ENCODE results near the gene GTPBP4.
A peak's percentile ranks its signal among the peaks of the same experiment; 100 is the strongest.

Gene GTPBP4

DNA sequence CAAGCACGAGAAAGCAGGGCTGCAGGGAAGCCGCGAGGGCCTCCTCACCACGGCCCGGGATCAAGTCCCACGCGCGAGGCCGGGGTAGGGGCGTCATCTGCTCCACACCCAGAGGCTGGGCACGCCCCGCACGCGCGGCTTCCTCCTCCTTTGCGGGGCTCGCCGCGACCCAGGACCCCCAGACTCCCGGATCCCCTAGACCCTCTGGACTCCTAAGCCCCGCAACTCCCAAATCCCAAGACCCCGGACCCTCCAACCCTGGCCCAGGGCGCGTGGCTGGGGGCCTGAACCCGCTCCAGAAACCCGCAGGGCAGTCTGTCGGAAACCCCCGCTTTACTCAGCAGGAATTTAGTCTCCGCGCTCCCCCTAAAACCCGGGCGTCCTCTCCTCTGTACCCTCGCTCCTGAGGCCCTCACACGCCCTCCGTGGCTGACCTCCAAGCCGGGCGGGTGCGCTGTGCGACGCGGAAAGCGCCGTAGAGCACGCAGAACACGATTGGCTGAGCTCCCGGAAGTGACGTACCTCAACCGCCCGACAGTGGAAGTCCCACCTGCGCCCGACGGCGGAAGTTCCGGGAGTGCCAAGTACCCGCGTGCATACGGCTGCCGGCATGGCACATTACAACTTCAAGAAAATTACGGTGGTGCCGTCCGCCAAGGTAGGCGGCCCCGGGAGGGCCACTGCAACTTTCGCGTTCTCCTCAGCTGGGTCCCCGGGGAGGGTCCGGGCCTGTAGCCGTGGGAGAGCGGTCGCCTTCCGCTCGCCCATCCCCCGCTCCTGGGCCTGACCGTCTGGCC is at the start of gene GTPBP4:
TSS of gene GTPBP4 (plus strand) at position 565 of the 797 bp plus-strand sequence. CDS start at position 611, 46 bp downstream.
- peak; percentile 98 for DNase-seq (ENCODE audit: low spot score)

DNA sequence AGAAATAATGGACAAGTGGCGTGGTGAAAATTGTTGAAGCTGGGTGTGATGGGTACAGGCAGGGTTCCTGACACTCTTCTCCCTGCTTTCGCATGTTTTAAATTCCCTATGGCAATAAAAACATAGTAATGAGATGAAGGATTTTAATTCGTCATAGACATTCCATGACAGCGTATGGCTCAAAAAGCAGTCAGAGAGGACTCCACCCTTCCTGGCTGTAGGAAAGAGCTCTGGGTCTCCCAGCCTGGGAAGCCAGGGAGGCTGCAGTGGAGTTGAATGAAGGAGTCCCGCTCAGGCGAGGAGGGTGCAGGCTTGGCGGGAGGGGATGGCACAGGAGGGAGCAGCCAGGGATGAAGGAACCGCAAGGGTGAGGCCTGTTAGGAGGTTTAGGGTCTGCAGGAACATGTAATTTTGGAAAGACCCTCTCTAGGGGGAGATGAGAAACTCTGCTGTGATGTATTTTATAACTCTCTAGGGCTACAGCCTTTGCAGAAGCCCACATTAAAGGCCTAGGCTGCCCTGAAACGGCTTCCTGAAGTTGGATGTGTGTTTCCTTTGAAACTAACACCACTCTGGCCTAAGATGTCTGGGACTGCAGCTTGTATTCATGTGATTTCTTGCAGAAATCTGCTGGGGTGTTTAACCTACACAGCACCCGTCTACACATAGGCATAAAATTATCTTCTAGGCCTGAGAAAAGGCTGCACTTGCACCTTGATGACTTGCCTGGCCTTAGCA is 49.1 kb upstream of the GTPBP4 start:
- DNase-seq (ENCODE audit: low spot score), result no peak

DNA sequence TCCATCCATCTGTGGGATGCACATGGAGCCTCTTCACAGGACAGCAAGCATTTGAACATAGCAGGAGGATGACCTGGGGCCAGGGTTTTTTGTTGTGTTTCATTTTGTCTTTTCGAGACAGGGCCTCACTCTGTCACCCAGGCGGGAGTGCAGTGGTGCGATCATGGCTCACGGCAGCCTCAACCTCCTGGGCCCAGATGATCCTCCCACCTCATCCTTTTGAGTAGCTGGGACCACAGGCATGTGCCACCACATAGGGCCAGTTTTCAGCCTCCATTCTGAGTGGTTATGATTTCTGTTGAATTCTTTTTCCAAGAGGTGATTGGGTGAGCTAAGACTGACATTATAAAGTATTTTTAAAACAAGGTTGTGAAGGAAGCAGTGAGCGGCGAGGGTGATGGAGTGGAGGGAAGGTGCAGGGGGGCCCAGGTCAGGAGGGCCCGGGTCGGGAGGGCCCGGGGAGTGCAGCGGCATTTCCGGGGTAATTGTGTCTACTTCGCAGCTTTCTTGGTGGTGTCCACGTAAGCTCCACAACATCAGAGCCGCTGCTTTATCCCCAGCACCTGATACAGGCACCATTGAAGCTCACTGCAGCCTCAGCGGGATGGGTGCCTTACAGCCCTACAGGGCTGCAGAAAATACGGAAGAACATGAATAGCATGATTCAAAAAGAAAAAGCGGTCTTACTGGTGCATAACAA is 44.8 kb upstream of the GTPBP4 start:
- DNase-seq (ENCODE audit: low spot score), result no peak

DNA sequence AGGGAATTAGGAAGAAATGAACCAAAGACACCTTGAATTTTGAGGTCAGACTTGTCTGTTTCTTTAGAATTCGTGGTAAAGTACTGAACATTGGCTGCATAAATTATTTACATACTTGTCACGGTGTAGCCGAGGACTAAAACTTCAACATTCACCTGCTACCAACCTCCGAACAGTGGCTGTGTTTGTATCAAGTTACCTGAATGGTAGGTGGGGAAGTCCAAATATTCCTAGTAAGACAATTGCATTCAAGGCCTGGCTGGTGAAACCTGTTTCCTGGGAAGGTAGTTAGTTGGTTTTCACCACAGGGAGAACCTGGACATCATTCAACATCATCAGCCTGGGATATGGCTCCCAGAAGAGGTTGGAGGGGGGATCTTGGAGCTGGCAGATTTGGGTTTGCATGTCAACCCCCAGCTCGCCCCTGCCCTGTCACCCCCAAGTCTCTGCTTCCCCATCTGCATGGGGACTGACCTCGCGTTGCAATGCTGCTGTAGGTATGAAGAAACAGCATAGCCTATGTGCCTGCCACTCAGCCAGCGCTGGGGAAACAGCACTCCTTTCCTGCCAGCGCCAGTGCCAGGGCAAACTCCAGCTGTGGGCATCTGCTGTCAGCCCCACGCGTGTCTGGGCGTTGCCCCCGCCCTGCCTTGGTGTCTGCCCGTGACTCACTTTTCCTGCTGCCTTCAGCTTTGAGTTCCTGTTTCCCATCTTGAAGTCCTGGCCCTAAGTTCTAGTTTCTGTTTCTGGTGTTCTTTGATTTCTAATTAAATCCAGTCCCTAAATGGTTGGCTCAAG is 44.0 kb upstream of the GTPBP4 start:
- DNase-seq (ENCODE audit: low spot score), result peak; percentile 88

DNA sequence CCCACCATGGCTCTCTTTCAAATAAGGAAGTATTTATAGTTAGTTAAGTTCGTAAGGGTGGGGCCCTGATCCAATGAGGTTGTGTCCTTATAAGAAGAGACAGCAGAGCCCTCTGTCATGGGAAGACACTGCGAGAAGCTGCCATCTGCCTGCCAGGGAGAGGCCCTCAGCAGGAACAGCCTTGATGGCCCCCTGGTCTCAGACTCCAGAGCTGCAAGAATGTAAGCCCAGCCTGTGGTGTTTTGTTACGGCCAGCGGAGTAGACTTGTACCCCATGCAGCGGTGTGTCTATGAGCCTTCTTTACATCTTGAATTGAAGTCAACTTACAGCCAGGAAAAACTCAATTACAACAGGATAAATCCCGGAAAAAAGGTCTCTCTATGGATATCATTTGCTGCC is 42.5 kb upstream of the GTPBP4 start:
- no peak for DNase-seq (ENCODE audit: low spot score)

DNA sequence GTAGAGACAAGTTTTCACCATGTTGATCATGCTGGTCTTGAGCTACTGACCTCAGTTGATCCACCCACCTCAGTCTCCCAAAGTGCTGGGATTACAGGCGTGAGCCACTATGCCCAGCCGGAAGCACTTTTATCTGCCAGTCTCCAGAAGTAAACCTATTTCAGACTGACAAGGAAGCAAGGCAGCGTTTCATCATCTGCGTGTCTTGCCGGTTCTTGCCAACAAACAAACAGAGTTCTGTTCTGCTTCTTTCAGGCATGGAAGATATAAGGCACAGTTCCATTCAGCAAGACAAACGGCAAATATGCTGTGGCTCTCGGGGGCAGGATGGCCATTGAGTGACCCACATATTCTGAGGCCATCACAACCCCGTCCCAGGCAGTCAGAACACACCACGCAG is 41.2 kb upstream of the GTPBP4 start:
- DNase-seq (ENCODE audit: low spot score), result no peak

DNA sequence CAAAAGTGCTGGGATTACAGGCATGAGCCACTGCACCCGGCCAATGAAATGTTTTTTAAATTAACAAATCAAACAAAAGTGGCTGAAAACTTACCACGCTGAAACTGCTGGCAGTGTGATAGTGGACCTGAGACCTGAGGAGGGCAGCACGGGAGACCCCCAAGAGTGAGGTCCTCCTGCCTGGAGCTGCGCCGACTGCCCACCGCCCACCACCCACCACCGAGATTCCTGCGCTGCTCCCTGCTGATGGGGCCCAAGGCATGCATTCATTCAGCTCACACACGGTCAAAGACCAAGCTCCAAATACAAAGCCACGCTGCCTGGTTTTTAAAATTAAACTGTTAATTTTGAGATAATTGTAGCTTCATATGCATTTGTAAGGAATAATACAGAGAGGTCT is 40.4 kb upstream of the GTPBP4 start:
- no peak for DNase-seq (ENCODE audit: low spot score)

DNA sequence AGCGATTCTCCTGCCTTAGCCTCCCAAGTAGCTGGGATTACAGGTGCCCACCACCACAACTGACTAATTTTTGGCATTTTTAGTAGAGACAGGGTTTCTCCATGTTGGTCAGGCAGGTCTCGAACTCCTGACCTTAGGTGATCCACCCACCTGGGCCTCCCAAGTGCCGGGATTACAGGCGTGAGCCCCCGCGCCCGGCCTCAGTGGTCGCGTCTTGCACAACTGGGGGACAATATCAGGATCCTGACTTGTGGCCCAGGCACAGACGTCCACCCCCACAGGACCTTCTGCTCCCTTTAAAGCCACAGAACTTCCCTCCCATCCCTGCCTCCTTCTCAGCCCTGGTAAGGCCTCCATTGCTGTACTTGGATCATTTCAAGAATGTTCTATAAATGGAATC is 39.9 kb upstream of the GTPBP4 start:
- DNase-seq (ENCODE audit: low spot score), result no peak

DNA sequence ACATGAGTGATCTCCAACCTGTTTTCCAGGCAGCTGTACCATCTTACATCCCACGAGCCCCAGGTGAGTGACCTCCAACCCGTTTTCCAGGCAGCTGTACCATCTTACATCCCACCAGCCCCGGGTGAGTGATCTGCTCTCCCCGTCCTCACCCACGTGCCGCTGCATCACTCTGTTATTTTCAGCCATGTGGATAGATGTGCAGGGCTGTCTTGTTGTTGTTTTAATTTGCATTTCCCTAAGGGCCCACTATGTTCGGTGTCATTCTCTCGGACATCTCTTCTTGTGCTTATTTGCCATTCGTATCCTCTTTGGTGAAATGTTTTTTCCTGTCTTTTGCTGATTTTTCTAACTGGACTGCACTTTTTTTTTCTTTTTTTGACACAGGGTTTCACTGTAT is 38.8 kb upstream of the GTPBP4 start:
- no peak for DNase-seq (ENCODE audit: low spot score)

DNA sequence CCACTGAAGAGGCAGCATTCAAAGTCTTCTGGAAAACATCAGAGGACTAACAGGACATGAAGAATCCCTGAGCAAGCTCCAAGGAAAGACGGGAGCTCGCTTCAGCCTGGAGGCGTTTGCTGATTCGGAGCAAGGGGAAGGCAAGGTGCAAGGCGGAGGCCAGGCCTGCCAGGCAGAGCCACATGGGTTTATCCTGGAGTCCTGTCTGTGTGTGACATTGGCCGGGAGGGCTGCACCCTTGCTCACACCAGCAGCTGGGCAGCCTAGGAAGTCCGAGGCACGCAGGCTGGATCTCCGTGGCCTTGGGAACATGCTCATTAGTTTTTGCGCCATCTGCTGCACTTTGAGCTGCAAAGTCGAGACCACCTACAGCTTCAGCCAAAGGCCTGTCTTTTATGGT is 34.4 kb upstream of the GTPBP4 start:
- no peak for DNase-seq (ENCODE audit: low spot score)

DNA sequence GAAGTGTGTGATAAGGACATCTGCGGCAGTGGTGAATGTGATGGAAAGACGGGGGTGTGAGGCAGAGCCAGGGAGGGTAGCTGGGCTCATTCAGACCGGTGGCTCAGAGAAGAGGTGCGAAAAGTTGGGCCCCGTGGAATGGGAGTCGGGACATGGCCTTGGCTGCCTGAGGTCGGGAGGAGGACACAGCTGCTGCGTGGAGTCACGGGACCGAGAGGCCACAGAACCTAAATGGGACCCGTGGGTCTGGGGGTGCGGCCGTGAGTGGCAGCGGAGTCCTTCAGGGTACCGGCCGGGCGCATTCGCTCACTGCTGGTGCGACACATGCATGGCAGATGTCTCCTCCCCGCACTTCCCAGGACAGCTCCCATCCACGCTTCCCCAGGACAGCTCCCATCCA is 33.8 kb upstream of the GTPBP4 start:
- DNase-seq (ENCODE audit: low spot score), result no peak

DNA sequence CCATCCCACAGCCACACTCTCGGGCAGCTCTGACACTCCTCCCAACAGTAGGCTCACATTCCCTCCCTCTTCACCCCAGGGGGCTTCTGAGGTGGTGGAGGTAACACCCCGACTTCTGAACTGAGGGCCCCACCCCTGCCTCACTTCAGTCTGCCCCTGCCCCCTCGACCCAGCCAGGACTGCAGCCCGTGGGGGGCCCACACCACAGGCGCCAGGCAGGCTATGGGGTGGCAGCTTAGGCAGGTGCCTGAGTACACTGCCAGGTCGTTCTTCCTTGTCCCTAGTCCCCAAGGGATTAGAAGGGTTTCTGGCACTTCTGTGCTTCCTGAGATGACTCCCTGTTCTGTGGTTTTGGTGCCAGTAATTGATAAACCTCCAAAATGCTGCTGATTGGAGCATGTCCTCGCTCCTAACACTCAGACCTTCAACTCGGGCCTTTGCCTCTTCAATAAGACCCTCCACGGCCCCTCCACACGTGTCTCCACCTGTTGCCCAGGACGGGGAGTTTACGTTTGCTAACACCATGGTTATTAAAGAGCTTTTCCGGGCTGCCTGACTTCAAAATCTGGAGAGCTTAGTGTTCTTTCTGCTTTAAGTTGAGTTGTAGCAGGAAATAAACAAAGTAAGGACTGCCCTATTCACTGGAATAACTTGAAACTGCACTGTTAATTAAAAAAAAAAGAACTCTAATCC is 33.0 kb upstream of the GTPBP4 start:
- no peak for DNase-seq (ENCODE audit: low spot score)

DNA sequence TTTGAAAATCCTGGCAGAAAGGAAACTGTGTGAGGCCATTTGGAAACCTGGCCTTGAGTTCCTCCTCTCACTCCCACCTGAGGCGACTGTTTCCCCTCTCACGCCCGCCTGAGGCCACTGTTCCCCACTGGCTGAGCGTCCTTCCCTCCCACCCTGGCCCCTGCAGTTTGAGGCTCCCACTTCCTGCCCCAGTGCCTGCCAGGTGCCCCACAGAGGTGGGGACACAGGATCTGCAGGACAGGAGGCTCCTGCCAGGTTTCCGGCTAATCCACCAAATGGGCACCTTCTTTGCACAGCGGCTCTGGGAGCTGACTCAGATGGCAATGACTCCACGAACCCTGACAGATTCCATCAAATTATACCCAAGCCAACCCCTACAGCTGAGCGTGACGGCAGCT is 32.4 kb upstream of the GTPBP4 start:
- DNase-seq (ENCODE audit: low spot score), result no peak

DNA sequence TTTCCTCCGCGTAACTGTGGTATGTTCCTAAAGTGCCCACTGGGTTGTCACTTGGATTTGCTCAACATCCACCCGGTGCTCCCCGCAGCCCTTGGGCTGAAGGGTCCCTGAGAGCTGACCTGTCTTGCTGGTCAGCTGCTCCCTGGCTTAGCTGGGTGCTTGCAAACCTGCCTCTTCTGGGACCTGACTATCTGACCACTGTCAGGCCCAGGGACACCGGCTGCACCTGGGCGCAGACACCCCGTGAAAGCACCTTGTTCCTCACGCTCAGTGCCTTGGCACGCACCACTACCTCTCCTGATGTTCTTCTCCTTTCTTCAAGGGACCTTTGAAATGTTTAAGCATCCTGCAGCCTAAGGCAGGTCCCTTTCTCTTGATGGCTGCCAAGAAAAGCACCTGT is 30.1 kb upstream of the GTPBP4 start:
- no peak for DNase-seq (ENCODE audit: low spot score)

DNA sequence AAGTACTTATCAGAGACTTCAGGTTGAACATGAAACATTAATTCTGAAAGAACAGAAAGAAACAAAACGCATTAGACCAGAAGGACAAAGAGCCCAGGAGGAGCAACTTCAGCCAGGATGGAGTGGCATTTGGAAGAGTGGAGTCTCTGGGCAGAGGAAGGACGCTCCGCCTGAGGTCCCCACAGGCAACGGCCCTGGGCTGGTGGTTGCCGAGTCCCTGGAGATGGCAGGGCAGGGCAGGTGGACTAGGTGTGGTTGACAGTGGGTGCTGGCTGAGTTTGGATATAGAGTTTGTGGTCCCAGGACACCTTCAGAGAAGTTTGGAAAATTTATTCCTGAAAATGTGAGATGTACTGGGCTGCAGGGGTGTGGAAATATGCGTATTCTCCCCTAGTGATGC is 29.4 kb upstream of the GTPBP4 start:
- no peak for DNase-seq (ENCODE audit: low spot score)

DNA sequence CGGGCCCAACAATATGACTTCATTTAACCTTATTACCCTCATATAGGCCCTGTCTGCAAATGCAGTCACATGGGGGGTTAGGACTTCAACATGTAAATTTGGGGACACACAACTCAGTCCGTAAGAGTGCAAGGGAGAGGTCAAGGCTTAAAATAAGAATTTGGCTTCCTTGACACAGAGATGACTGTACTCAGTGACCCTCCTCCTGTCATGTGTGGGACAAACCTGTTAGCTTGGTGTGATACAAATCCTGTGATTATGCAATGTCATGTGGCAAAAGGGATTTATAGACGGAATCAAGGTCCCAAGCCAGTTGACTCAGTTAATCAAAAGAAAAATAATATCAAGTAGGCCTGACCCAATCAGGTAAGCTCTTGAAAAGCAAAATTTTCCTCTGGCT is 25.9 kb upstream of the GTPBP4 start:
- no peak for DNase-seq (ENCODE audit: low spot score)

DNA sequence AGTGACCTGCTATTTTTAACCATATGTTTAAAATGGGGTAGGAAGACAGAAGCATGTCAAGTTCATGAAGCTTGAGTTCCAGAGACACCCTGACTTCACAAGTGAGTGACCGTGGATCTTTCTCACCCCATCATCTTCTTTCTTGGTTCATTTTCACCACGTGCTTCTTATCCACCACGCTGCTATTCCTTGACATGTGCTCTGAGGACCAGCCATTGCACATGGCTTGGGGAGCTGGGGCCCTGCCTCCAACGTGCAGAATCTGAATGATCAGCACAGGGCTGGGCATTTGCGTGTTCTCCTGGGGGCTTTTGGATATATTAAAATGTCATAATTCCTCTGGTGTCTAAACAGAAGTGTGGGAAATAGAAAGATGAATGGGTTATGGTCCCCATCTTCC is 25.0 kb upstream of the GTPBP4 start:
- DNase-seq (ENCODE audit: low spot score), result no peak

DNA sequence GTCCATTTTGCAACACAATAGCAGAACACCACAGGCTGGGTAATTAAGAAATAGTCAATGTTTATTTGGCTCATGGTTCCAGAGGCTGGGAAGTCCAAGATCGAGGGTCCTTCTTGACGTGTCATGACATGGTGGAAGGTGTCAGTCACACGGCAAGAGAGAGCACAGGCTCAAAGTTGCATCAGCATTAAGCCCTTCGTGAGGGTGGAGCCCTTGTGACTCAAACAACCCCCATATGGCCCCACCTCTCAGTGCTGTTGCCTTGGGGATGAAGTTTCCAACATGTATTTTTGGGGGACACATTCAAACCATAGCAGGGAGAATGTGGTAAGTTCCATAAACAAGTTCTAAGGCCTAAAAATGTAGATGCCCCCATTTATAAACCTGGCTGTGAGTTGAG is 24.6 kb upstream of the GTPBP4 start:
- DNase-seq (ENCODE audit: low spot score), result no peak

DNA sequence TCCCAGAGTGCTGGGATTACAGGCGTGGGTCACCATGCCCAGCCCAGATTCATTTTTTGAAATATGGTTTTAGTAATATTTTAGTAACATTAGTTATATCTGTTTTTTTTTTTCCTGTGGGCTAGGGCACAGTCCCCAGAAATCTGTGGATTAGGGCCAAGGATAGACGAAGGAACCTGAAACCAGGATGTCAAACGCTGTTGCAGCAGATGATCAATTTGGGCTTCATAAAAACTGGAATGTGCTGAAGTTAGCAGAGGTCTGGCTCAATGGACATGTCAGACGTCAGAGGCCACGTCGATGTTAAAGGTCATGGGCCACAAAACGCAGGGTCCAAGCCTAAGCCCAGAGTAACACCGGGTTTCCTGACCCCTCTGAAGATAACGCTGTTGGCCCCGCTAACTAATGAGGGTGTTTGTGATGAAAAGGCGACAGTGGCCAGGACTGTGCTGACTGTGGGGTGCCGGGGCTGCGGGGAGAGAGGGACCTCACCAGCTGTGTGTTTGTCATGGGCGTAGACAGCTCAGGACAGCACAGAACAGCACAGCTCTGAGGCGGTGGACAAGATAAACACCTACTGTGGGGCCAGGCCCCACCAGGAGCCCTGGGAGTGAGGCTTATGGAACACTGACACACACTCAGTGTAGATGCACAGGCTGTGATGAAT is 23.8 kb upstream of the GTPBP4 start:
- DNase-seq (ENCODE audit: low spot score), result no peak

DNA sequence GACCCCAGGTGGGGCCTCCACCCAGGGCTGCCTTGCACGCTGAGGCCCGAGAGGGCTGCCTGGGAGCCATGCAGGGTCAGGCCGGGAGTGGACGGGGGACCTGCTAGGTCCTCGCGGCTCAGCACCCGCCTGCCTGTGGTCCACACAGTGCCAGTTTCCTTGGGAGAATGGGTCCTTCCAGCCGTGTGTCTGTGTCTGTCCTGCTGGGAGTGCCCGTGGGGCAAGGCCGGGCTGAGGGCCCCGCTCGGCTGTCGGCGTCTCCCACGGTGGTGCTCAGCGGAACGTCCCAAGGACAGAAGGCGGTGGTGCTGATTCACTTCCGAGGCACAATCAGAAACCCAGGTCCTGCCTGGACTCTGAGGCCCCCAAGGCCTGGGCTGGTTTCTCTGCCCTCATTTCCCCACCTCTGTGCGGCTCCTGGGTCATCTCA is 23.2 kb upstream of the GTPBP4 start:
- no peak for DNase-seq (ENCODE audit: low spot score)
